Mononuclear cell (primary cell): ENCODE results near the gene ZNF385D. TPM values are rescaled to one million over a fixed set of nuclear protein-coding genes. Genes with fewer than 3 reads are reported as not detected.

ENCODE experiments used
- H3K27me3 ChIP-seq: 2 replicates; pipeline ENCODE4 v1.6.0; 2011; ENCODE audit warnings: low read length, control low read depth; ENCODE audit not compliant: insufficient read depth
- H3K4me1 ChIP-seq: 2 replicates; pipeline ENCODE4 v1.5.1; 2011; ENCODE audit warnings: mild to moderate bottlenecking, low read length, control low read depth; ENCODE audit not compliant: insufficient read depth
- H3K4me3 ChIP-seq: 2 replicates; pipeline ENCODE4 v1.5.1; 2011; ENCODE audit warnings: mild to moderate bottlenecking, low read length, moderate library complexity
- H3K9me3 ChIP-seq: 2 replicates; pipeline ENCODE4 v1.5.1; 2011; ENCODE audit warnings: low read depth, mild to moderate bottlenecking, control low read depth, low read length
- total RNA-seq: library from RNA; depleted of rRNA; stranded (reverse); fragments of >200 nt; gene quantifications from one replicate; pipeline ENCODE4 v1.2.3, GENCODE V29; 2012

The ZNF385D gene
- total RNA-seq, 1 donor = 0.21 TPM

DNA sequence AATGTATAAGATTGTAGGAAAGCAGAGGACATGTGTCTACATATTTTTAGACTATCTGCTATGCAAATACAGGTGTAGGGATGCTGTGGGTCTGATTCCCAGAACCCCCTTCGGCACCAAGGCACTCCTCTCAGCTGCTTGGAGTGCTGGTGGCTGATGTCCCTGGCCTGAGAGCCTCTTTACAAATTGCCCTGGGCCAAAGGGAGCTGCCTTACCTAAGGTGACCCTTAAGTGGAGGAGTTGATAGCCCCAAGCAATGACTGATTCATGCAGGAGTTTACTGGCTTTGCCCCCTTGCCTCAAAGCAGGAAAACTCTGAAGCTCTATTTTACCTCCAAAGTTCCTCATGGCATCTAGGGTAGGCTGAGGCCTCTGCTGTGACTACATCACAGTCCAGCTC is 83.0 kb downstream of the ZNF385D start:
- no peak overlapping the region for H3K4me3 ChIP-seq
- peaks cover 4% of the 10 kb centered on the region for H3K9me3 ChIP-seq
- no peaks in the 10 kb centered on the region for H3K27me3 ChIP-seq

GRCh38 chr3:21665444-21666100 is 85.4 kb downstream of the ZNF385D start:
- no peaks in the 10 kb centered on the region for H3K27me3 ChIP-seq
- no peak overlapping the region for H3K4me3 ChIP-seq
- peaks cover 4% of the 10 kb centered on the region for H3K9me3 ChIP-seq

More for the DNA sequence above, 83.0 kb downstream of the ZNF385D start:
- no peaks in the 10 kb centered on the region for H3K4me1 ChIP-seq

DNA sequence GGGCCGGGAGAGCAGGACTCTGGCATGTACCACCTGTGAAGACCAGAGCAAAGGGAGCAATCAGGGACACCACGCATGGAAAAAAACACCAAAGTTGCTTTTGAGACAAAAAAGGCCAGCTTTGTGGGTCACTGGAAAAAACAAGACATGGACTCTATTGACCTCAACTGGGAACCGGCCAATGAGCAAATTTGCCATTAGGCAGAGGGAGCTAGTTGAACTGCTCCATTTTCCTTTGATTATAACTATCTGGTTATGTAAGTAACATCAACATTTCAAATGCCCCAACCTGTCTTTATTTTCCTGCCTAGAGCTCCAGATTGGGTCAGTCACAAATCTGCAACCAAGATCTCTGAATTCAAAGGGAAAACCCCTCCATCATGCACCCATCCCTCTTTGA is 86.0 kb downstream of the ZNF385D start:
- peaks cover 4% of the 10 kb centered on the region for H3K9me3 ChIP-seq
- no peaks in the 10 kb centered on the region for H3K4me1 ChIP-seq
- H3K27me3 ChIP-seq = no peaks in the 10 kb centered on the region
- H3K4me3 ChIP-seq = no peak overlapping the region

More at GRCh38 chr3:21665444-21666100, 85.4 kb downstream of the ZNF385D start:
- no peaks in the 10 kb centered on the region for H3K4me1 ChIP-seq

DNA sequence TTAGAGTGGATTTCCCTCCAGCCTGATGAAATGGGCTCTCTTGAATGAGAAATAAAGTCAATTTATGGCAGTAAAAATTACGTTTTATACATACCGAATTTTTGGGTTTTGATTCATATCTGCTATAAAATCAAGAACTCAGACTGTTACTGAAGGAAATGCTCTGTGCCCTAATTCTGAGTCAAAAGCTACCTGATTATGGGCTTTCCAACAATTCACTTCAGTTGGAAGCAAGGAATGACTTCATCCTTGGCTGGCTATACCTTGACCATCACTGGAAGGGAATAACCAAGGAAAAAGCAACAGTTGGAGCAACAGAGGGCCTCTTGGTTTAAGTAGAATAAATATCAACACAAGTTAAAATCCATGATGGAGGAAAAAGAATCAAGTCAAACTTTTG is 88.6 kb downstream of the ZNF385D start:
- Histone ChIP-seq H3K27me3 (no peaks in the 10 kb centered on the region), H3K4me1 (no peaks in the 10 kb centered on the region), H3K9me3 (peaks cover 4% of the 10 kb centered on the region), H3K4me3 (no peak overlapping the region)

DNA sequence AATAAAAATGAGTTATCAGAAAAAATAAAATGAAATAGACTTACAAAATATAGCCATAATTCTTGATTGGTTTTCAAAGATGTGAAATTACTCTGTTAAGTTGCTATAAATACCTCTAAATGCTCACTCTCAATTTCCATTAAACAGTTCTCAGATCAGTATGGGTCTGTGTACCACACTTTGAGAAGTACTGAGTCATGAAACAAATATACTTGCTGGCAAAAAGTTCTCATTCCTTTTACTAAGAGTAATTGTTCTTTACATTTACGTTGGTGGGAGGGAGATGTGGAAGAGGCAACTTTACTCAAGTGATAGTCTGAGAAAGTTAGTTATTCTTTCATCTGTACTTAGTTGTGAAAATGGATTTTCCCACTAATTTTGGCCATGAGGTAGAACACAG is 96.3 kb downstream of the ZNF385D start:
- no peaks in the 10 kb centered on the region for H3K27me3 ChIP-seq
- H3K4me1 ChIP-seq = no peaks in the 10 kb centered on the region
- no peaks in the 10 kb centered on the region for H3K9me3 ChIP-seq
- no peak overlapping the region for H3K4me3 ChIP-seq

- Histone ChIP-seq H3K4me3 (no peak overlapping the region), H3K4me1 (no peaks in the 10 kb centered on the region), H3K9me3 (no peaks in the 10 kb centered on the region), H3K27me3 (no peaks in the 10 kb centered on the region)
Measured at GRCh38 chr3:21654241-21654640, 96.8 kb downstream of the ZNF385D start.

DNA sequence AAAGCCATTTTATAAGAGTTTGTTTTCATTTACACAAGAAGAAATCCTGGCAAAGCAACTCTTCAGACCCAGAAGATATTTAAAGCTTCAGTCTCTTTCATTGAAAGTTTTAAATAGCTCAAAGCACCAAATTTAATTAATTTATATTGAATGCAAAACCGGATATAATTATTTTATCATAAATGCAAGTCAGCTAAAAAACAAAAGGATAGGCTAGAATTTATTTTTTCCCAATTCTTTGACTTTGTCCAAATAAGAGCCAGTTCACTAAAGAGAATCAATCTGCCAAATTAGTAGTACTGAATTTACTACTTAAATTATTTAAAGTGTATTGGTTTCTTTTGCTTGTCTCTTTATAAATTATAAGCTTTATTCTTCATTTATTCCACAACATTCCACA is 101.5 kb downstream of the ZNF385D start:
- H3K4me1 ChIP-seq = no peaks in the 10 kb centered on the region

DNA sequence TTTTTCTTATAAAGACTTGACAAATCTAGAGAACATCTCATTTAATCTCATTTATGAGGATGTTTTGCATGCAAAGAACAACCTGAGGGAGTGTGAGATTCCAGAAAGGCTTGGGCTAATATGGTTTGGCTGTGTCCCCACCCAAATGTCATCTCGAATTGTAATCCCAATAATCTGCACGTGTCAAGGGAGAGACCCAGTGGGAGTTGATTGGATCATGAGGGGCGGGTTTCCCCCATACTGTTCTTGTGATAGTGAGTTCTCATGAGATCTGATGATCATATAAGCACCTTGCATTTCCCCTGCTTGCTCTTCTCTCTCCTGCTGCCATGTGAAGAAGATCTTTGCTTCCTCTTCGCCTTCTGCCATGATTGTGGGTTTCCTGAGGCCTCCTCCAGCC is 103.0 kb downstream of the ZNF385D start:
- no peaks in the 10 kb centered on the region for H3K4me1 ChIP-seq
- H3K9me3 ChIP-seq = no peaks in the 10 kb centered on the region
- H3K27me3 ChIP-seq = no peaks in the 10 kb centered on the region
- no peak overlapping the region for H3K4me3 ChIP-seq

More for the DNA sequence above, 101.5 kb downstream of the ZNF385D start:
- Histone ChIP-seq H3K27me3 (no peaks in the 10 kb centered on the region), H3K4me3 (no peak overlapping the region), H3K9me3 (no peaks in the 10 kb centered on the region)

DNA sequence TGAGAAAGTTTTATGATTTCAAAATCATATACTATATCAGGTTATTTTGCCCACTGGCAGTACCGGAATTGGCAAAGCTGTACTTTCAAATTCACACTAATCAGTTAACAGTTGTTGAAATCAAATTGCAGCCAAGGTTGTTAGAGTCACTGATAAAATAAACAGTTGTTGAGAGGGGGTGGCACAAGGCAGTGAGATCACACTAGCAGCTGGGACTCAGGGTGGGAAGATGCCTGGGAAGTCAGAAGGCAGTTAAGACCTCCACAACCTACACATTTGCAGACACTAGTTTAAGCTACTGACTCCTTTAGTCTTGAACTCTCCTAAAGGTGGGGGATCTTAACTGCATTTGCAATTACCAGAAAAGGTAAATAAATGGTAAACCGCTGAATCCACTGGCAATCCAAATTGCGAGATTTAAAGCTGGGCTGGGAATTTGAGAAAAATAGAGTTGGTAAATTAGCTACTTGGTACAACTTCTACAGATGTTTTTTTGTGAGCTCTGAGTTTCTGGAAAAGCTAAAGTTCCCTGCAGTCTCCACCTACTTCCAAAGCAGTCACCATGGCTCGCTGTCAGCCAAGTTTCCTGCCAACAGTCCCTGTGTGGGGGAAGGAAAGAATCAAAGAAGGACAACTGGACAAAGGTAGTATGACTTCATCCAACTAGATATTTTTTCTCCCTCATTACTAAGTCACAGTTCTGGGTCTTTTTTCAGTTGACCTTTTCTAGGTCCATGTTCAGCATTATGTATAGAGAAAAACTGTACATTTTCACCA is 105.7 kb downstream of the ZNF385D start:
- Histone ChIP-seq H3K9me3 (no peaks in the 10 kb centered on the region), H3K27me3 (no peaks in the 10 kb centered on the region), H3K4me3 (no peak overlapping the region), H3K4me1 (no peaks in the 10 kb centered on the region)

DNA sequence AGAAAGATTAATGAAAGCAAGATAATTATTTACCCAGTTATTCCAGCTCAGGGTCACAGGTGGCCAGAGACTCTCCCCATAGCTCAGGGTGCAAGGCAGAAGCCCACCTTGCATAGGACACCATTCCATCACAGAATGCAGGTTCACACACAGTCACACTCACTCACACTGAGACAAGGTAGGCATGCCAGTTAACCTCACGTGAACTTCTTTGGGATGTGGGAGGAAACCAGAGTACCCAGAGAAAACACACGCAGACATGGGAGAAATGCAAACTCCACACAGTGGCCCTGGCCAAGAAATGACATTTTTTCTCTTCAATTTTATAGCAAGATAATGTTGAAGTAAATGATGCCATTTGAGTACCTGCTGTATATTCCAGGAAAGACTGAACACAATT is 106.7 kb downstream of the ZNF385D start:
- H3K27me3 ChIP-seq = no peaks in the 10 kb centered on the region
- no peaks in the 10 kb centered on the region for H3K9me3 ChIP-seq
- H3K4me1 ChIP-seq = no peaks in the 10 kb centered on the region
- no peak overlapping the region for H3K4me3 ChIP-seq

DNA sequence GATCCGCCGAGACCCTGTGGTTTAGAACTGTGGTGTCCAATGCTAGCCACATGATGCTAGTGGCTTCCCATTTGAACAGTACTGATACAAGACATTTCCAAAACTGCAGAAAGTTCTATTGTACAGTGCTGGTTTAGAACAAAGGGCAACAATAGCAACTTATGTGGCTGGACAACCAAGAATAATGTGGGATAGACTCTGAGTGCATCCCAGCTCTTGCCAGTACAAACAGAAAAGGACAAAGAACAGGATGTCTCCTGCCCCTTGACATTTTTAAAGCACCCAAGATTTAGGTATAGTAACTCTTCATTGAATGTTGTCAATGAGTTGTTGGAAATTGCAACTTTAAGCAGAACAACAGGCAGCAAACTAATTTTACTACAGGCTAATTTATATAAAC is 107.3 kb downstream of the ZNF385D start:
- H3K4me1 ChIP-seq = no peaks in the 10 kb centered on the region
- no peaks in the 10 kb centered on the region for H3K27me3 ChIP-seq
- no peaks in the 10 kb centered on the region for H3K9me3 ChIP-seq
- no peak overlapping the region for H3K4me3 ChIP-seq

- Histone ChIP-seq H3K4me3 (no peak overlapping the region), H3K27me3 (no peaks in the 10 kb centered on the region), H3K4me1 (no peaks in the 10 kb centered on the region), H3K9me3 (no peaks in the 10 kb centered on the region)
Measured at GRCh38 chr3:21642433-21642832, 108.6 kb downstream of the ZNF385D start.

DNA sequence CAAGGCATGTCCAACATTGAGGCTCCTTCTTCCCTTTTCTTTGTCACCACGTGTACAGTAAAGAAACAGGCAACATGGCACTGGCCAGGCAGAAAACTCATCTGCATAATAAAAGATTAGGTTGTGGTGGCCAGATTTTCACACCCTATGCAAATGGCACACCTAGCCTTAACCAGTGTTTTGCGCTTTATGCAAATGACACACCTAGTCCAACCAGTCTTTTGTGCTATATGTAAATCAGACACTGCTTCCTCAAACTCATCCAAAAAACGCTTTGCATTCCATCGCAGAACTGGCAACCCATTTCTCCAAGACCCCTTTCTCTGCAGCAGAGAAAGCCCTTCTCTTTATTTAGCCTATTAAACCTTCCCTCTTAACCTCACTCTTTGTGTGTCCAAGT is 109.1 kb downstream of the ZNF385D start:
- no peaks in the 10 kb centered on the region for H3K27me3 ChIP-seq
- no peak overlapping the region for H3K4me3 ChIP-seq
- H3K9me3 ChIP-seq = no peaks in the 10 kb centered on the region
- no peaks in the 10 kb centered on the region for H3K4me1 ChIP-seq

- no peak overlapping the region for H3K4me3 ChIP-seq
- no peaks in the 10 kb centered on the region for H3K27me3 ChIP-seq
- no peaks in the 10 kb centered on the region for H3K4me1 ChIP-seq
- no peaks in the 10 kb centered on the region for H3K9me3 ChIP-seq
Measured at GRCh38 chr3:21638488-21638887, 112.5 kb downstream of the ZNF385D start.

- Histone ChIP-seq H3K9me3 (no peaks in the 10 kb centered on the region), H3K4me1 (no peaks in the 10 kb centered on the region), H3K4me3 (no peak overlapping the region), H3K27me3 (no peaks in the 10 kb centered on the region)
Measured at GRCh38 chr3:21634112-21634511, 116.9 kb downstream of the ZNF385D start.

DNA sequence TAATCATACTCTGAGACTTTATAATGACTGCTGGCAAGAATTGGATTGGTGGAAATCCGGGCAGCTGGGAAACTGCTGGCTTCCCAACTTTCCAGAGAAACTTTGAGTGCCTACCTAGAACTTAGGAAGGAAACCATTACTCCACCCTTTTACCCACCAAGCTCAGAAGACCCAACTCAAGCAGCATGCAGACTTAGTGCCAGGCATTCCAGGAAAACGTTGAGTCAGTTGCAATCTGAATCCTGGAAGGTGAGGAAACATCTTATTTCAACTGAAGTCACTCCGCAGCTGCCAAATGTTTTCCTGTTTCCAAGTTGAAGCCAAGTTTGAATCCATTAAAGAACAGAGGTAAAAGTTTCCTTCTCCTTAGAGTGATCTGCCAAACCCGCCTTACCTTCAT is 126.5 kb downstream of the ZNF385D start:
- Histone ChIP-seq H3K27me3 (no peaks in the 10 kb centered on the region), H3K4me3 (no peak overlapping the region), H3K9me3 (no peaks in the 10 kb centered on the region), H3K4me1 (no peaks in the 10 kb centered on the region)
